HEK293 (cell line): ENCODE measurements around the gene FAM107A.

Source experiments
- KLF10 ChIP-seq: fragments of 450-650 bp; IDR thresholded peaks from 2 replicates; pipeline ENCODE4 v1.5.1; 2018; ENCODE audit warnings: missing biosample characterization, mild to moderate bottlenecking, missing genetic modification characterization
- REPIN1 ChIP-seq: fragments of 450-650 bp; formaldehyde crosslinking; IDR thresholded peaks from 2 replicates; pipeline ENCODE4 v1.5.1; 2017; ENCODE audit warnings: missing biosample characterization, missing genetic modification characterization, low read depth
- REST ChIP-seq: fragments of 450-650 bp; formaldehyde crosslinking; IDR thresholded peaks from 2 replicates; pipeline ENCODE4 v1.5.1; 2016; ENCODE audit warnings: missing biosample characterization, missing genetic modification characterization
- SALL2 ChIP-seq: fragments of 450-650 bp; formaldehyde crosslinking; IDR thresholded peaks from 2 replicates; pipeline ENCODE4 v1.5.0; 2017; ENCODE audit warnings: missing biosample characterization, mild to moderate bottlenecking, missing genetic modification characterization, borderline replicate concordance
- SCRT2 ChIP-seq: fragments of 450-650 bp; formaldehyde crosslinking; IDR thresholded peaks from 2 replicates; pipeline ENCODE4 v1.5.1; 2016; ENCODE audit warnings: missing biosample characterization, missing genetic modification characterization
- ZNF121 ChIP-seq: fragments of 450-650 bp; formaldehyde crosslinking; IDR thresholded peaks from 2 replicates; pipeline ENCODE4 v1.5.1; 2016; ENCODE audit warnings: missing biosample characterization, missing genetic modification characterization
- ZNF133 ChIP-seq: fragments of 450-650 bp; formaldehyde crosslinking; IDR thresholded peaks from 2 replicates; pipeline ENCODE4 v1.5.1; 2016; ENCODE audit warnings: missing biosample characterization, missing genetic modification characterization
- ZNF174 ChIP-seq: fragments of 450-650 bp; formaldehyde crosslinking; IDR thresholded peaks from 2 replicates; pipeline ENCODE4 v1.5.0; 2017; ENCODE audit warnings: missing biosample characterization, mild to moderate bottlenecking, missing genetic modification characterization
- ZNF324 ChIP-seq: fragments of 450-650 bp; formaldehyde crosslinking; IDR thresholded peaks from 2 replicates; pipeline ENCODE4 v1.5.1; 2016; ENCODE audit warnings: missing biosample characterization, missing genetic modification characterization
- ZNF654 ChIP-seq: fragments of 450-650 bp; formaldehyde crosslinking; IDR thresholded peaks from 2 replicates; pipeline ENCODE4 v1.5.1; 2016; ENCODE audit warnings: low read depth, missing biosample characterization, missing genetic modification characterization
- TF ChIP-seq, protein P1 (sequence below): fragments of 450-650 bp; formaldehyde crosslinking; IDR thresholded peaks from 2 replicates; pipeline ENCODE4 v1.5.1; 2016; ENCODE audit warnings: missing biosample characterization, missing genetic modification characterization
- TF ChIP-seq, protein P2 (sequence below): sonication (generic); formaldehyde crosslinking; IDR thresholded peaks from 2 replicates; pipeline ENCODE4 v1.8.1; 2022; ENCODE audit warnings: mild to moderate bottlenecking, moderate library complexity, missing genetic modification reagents

- TF ChIP-seq, protein P1, sequence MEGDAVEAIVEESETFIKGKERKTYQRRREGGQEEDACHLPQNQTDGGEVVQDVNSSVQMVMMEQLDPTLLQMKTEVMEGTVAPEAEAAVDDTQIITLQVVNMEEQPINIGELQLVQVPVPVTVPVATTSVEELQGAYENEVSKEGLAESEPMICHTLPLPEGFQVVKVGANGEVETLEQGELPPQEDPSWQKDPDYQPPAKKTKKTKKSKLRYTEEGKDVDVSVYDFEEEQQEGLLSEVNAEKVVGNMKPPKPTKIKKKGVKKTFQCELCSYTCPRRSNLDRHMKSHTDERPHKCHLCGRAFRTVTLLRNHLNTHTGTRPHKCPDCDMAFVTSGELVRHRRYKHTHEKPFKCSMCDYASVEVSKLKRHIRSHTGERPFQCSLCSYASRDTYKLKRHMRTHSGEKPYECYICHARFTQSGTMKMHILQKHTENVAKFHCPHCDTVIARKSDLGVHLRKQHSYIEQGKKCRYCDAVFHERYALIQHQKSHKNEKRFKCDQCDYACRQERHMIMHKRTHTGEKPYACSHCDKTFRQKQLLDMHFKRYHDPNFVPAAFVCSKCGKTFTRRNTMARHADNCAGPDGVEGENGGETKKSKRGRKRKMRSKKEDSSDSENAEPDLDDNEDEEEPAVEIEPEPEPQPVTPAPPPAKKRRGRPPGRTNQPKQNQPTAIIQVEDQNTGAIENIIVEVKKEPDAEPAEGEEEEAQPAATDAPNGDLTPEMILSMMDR (tag by site-specific recombination), result no peak
- no peak for TF ChIP-seq KLF10
- TF ChIP-seq SCRT2 (tag by site-specific recombination), result no peak
- TF ChIP-seq ZNF324 (tag by site-specific recombination), result no peak
- no peak for TF ChIP-seq ZNF654 (tag by site-specific recombination)
- no peak for TF ChIP-seq ZNF121
- TF ChIP-seq, protein P2, sequence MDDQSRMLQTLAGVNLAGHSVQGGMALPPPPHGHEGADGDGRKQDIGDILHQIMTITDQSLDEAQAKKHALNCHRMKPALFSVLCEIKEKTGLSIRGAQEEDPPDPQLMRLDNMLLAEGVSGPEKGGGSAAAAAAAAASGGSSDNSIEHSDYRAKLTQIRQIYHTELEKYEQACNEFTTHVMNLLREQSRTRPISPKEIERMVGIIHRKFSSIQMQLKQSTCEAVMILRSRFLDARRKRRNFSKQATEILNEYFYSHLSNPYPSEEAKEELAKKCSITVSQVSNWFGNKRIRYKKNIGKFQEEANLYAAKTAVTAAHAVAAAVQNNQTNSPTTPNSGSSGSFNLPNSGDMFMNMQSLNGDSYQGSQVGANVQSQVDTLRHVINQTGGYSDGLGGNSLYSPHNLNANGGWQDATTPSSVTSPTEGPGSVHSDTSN (CRISPR knock-in tag), result no peak
- no peak for TF ChIP-seq ZNF174 (tag by site-specific recombination)
- TF ChIP-seq REST (tag by site-specific recombination), result no peak
- TF ChIP-seq REPIN1, result no peak
- TF ChIP-seq SALL2, result no peak
- no peak for TF ChIP-seq ZNF133 (tag by site-specific recombination)
These were observed 43.2 kb upstream of the FAM107A start for GRCh38 chr3:58620421-58620820.
